Stimulated activated CD8-positive, alpha-beta memory T cell treated with anti-CD3 and anti-CD28 coated beads, Interleukin-7, amount 100 ng/mL, for 4 hours (primary cell): ENCODE results near the gene CFAP20DC.
"Not testable (repeated sequence)": the region's sequence is repeated elsewhere in the genome, so short reads cannot be mapped to it uniquely, and the experiment has no call there.

ENCODE experiments used
- DNase-seq, 2 donors: peaks; one replicate each; pipeline ENCODE4 v3.0.0-alpha.2; 2020; ENCODE audit warnings: low read depth in 2 of 2

The CFAP20DC gene

GRCh38 chr3:58696813-58697212, 353.0 kb downstream of the CFAP20DC start:
- DNase-seq: not testable (repeated sequence)

GRCh38 chr3:58696093-58696492, 353.7 kb downstream of the CFAP20DC start:
- no peak for DNase-seq

GRCh38 chr3:58695284-58695683, 354.5 kb downstream of the CFAP20DC start:
- DNase-seq: not testable (repeated sequence)

GRCh38 chr3:58693940-58694850, 355.6 kb downstream of the CFAP20DC start:
- no peak for DNase-seq

GRCh38 chr3:58692484-58692883, 357.3 kb downstream of the CFAP20DC start:
- no peak for DNase-seq
